Measurements from ENCODE around the gene ASPRV1. TPM values are rescaled to one million over a fixed set of nuclear protein-coding genes. Genes with fewer than 3 reads are reported as not detected.
"Not testable (repeated sequence)": the region's sequence is repeated elsewhere in the genome, so short reads cannot be mapped to it uniquely, and the experiment has no call there.

The ASPRV1 gene
- total RNA-seq (2014; rRNA removed; shearing (Covaris generic)), result 1.1 and 2.1 TPM in 2 replicates

DNA sequence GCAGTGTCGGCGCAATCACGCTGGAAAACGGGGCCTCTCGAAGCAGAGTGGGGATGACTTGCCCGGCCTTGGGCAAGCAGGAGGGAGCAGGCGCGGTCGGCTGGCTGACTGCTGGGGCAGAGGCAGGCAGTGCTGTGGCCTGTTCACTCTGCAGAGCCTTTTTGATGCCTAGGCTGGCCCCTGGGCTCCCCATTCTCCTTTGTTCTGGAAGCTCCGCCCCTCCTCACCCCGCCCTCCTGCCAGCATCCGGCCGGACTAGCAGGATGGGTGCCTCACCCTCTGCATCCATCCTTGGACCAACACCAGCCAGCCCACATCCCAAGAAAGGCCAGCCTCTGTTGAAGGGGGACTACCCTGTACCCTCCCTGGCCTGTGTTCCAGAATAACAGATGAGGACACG, at the start of gene ASPRV1:
Gene ASPRV1 (minus strand): TSS at position 136 of the 400 bp plus-strand sequence. CDS start 195 bp downstream, outside the sequence.
- DNase-seq (ENCODE audit: low spot score), result no peak

- DNase-seq (ENCODE audit: low spot score), result no peak
These were observed 49.2 kb upstream of the ASPRV1 start for GRCh38 chr2:70010576-70011111.

- DNase-seq (ENCODE audit: low spot score), result no peak
These were observed 48.5 kb upstream of the ASPRV1 start for GRCh38 chr2:70009762-70010575.

DNA sequence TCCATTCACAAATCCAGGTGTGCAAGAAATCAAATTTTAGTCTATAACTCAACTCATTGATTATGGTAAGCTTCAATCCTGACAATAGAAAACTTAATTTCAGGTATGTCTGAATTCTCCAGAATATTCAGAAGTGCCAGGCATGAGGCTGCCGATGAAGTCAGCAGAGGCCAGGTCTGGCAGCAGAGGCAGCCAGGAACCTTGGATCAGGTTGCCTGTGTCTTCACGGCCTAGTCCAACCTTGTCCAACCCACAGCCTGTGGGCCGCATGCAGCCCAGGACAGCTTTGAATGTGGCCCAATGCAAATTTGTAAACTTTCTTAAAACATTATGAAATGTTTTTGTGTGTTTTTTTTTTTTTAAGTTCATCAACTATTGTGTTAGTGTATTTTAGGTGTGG, 46.9 kb upstream of the ASPRV1 start:
- no peak for DNase-seq (ENCODE audit: low spot score)

DNA sequence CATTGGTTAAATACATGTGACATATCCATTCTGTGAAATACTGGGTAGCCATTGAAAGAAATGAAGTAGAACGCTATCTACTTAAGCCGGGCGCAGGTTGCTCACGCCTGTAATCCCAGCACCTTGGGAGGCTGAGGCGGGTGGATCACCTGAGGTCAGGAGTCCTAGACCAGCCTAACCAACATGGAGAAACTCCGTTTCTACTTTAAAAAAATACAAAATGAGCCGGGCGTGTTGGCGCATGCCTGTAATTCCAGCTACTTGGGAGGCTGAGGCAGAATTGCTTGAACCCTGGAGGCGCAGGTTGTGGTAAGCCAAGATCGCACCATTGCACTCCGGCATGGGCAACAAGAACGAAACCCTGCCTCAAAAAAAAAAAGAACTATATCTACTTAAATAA, 45.7 kb upstream of the ASPRV1 start:
- DNase-seq (ENCODE audit: low spot score), result no peak

- no peak for DNase-seq (ENCODE audit: low spot score)
These were observed 45.0 kb upstream of the ASPRV1 start for GRCh38 chr2:70006447-70006784.

GRCh38 chr2:70005752-70006446, 44.5 kb upstream of the ASPRV1 start:
- DNase-seq (ENCODE audit: low spot score), result no peak

DNA sequence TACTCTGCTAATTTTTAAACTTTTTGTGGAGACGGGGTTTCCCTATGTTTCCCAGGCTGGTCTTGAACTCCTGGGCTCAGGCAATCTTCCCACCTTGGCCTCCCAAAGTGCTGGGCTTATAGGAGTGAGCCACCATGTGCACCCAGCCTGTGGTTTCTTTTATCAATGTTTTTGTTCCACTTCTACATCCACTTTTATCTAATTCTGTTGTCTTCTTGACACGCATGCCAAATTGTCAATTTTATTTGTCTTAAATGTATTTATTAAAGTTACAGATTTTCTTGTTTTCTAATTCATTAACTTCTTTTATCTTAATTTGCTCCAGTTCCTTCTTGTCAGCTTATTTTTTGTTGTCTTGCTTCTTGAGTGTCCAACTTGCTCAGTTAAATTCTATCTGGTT, 43.8 kb upstream of the ASPRV1 start:
- no peak for DNase-seq (ENCODE audit: low spot score)

DNA sequence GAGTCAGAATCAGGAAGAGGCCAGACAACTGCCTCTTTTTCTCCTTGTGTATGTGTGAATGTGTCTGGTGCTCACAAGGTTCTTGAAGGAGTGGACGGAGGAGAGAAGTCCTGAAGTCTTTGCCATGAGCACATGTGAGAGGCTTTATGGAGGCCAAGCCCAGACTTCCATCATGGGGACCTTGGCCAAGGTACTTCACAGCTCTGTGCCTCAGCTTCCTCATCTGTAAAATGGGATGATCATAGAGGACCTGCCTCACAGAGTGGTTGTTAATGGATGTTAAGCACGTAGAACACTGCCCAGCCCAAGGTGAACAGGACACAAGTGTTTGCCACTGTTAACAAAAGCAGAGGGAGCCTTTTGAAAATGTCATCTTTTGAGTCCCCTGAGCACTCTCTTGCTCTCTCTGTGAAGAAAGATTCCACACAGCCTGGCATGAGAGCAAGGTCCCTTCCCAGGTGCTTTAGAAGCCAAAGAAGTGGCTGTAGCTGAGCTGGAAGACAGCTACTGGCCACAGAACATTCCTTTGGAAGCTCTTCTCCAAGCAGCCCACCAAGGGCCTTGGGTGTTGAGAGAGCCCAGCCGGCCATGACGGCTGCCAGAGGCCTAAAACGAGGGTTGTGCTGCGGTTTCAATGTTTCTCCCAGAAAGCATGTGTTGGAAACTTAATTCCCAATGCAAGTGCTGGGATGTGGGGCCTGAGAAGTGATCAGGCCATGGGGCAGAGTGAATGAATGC, 41.8 kb upstream of the ASPRV1 start:
- DNase-seq (ENCODE audit: low spot score), result no peak

GRCh38 chr2:70002241-70002899, 40.9 kb upstream of the ASPRV1 start:
- no peak for DNase-seq (ENCODE audit: low spot score)

- not testable (repeated sequence) for DNase-seq (ENCODE audit: low spot score)
These were observed 39.1 kb upstream of the ASPRV1 start for GRCh38 chr2:70000529-70000928.

DNA sequence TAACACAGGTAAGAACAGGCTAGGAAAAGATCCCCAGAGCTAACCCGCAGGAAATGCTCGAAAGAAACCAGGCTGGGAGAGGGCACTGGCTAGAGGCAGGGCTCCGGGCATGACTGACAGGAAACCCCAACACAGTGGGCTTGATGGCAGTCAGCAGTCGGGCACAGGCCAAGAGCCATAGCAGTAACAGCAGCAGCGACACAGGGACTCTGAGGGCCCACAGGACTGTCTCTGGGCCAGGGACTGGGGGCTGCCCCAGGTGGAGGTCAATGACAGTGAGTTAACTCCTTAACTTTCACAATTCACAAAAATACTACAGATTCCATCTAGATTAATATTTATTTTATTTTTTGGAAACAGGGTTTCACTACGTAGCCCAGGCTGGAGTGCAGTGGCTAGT, 37.3 kb upstream of the ASPRV1 start:
- DNase-seq (ENCODE audit: low spot score), result no peak

DNA sequence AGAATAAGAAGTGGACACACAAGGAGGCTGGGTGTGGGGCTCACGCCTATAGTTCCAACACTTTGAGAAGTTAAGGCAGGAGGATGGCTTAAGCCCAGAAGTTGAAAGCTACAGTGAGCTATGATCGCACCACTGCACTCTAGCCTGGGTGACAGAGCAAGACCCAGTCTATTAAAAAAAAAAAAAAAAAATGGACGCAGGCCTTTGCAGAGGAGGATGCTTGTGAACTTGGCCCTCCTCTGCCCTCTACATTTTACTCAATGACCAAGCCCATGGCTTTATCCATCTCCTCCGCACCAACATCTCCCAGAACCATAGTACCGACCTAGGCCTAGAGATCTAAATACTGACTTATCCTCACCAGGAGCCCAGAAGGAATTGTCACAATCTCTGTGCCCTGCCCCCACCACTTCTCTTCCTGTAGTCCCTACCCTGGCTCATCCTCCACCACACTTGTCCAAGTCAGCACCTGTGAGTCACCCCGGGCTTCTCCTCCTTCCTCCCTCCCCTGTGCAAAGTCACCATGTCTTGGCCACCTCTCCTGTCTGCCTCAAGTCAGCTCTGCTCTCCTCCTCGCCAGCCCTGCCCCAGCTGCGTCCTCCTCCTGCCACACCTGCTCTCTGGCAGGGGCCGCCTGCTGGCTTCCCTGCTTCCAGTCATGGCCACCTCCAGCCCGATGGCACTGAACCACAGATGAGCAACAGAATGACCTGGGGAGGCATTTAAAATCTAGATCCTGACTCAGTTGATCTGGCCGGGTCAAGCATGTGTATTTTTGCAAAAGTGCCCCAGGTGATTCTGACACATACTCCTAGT, 35.8 kb upstream of the ASPRV1 start:
- DNase-seq (ENCODE audit: low spot score), result peak; percentile 35

- DNase-seq (ENCODE audit: low spot score), result no peak
These were observed 34.1 kb upstream of the ASPRV1 start for GRCh38 chr2:69995511-69995910.

- DNase-seq (ENCODE audit: low spot score), result no peak
These were observed 32.7 kb upstream of the ASPRV1 start for GRCh38 chr2:69994166-69994565.

GRCh38 chr2:69993708-69994107, 32.3 kb upstream of the ASPRV1 start:
- no peak for DNase-seq (ENCODE audit: low spot score)

- DNase-seq (ENCODE audit: low spot score), result no peak
These were observed 31.7 kb upstream of the ASPRV1 start for GRCh38 chr2:69993048-69993565.

- no peak for DNase-seq (ENCODE audit: low spot score)
These were observed 31.0 kb upstream of the ASPRV1 start for GRCh38 chr2:69992310-69993047.

- DNase-seq (ENCODE audit: low spot score), result no peak
These were observed 28.1 kb upstream of the ASPRV1 start for GRCh38 chr2:69989441-69990105.
